ENCODE measurements around the gene CDH3.

DNA sequence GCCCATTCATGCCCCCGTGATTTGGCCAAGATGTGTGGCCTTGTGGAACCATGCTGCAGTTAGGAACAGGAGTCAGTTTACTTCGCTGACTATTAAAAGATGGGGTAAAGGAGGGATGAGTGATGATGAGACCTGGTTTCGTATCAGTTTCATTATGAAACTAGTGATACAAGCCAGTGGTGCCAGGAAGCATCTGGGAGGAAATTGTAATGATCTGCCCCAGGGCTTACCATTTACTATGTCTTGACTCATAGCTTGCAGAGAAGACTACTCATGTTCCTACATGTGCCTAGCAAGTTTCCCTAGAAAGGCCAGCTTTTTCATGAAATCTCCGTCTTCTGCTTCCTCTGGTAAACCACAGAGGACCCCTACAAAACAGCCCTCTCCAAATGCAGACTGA is 23.2 kb downstream of the CDH3 start:
- no peak for TF ChIP-seq POLR2A (IDR thresholded peaks at IDR 0.05; ENCODE audit: low read length)
- no peak for TF ChIP-seq GATA1 (IDR thresholded peaks at IDR 0.05; ENCODE audit: low read depth, low read length)
